ENCODE measurements around the gene ARPC2.

GRCh38 chr2:218301176-218301819 lies 84.3 kb downstream of the ARPC2 start:
- no peak for TF ChIP-seq EZH2phosphoT487 (IDR thresholded peaks at IDR 0.05; ENCODE audit: low read depth, severe bottlenecking, unreplicated experiment)
- TF ChIP-seq, protein P1, sequence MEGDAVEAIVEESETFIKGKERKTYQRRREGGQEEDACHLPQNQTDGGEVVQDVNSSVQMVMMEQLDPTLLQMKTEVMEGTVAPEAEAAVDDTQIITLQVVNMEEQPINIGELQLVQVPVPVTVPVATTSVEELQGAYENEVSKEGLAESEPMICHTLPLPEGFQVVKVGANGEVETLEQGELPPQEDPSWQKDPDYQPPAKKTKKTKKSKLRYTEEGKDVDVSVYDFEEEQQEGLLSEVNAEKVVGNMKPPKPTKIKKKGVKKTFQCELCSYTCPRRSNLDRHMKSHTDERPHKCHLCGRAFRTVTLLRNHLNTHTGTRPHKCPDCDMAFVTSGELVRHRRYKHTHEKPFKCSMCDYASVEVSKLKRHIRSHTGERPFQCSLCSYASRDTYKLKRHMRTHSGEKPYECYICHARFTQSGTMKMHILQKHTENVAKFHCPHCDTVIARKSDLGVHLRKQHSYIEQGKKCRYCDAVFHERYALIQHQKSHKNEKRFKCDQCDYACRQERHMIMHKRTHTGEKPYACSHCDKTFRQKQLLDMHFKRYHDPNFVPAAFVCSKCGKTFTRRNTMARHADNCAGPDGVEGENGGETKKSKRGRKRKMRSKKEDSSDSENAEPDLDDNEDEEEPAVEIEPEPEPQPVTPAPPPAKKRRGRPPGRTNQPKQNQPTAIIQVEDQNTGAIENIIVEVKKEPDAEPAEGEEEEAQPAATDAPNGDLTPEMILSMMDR (IDR thresholded peaks at IDR 0.05; ENCODE audit: poor library complexity), result peak; percentile 97

Data from hepatocyte (in vitro differentiated cells).